ENCODE measurements around the gene GNAL. TPM values are rescaled to one million over a fixed set of nuclear protein-coding genes. Genes with fewer than 3 reads are reported as not detected.

GNAL gene
- total RNA-seq, 4 donors from 2014 or later: 13.5 to 24.6 (median 19.9) TPM

DNA sequence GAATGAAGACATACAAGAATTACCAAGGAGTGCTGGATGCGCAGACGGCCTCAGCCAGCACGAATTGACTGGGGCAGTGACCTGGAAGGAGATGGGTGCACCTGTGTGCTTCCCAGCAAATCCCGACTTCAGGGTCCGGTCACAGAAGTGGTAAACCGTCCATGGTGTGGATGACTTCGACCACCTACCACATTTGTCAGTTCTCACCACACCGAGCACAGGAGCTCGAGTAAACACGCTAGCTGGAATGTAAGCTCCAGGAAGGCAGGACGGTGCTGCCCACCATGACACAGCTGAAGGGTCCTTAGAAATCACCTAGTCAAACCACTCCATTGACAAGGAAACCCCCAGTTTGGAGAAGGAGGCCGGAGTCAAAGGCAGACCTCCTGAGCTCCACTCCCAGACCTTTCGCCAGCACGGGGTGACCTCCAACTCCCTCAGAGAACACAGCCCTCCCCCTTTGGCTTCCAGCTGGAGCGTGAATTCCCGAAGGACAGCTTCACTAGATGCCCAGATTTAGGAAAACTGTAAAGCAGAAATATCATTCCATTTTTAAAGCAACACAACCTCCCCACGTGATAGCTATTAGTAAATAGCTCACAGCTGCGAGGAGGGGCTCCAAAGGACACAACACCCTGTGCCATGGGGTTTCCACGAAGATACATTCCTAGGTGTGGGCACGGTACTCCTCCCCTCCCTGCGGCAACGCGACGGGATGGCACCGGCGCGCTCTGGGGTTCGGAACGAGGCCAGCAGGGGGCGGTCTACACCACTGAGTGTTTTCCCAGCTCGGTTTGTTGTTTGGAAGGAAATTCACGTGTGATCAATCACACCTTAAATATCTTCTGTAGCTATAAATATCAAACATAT lies 34.1 kb upstream of the GNAL start:
- Histone ChIP-seq H3K4me1 (peaks cover 0 to 7% (median 0%) of the 10 kb centered on the region in 3 donors), H3K27me3 (peaks cover 45% of the 10 kb centered on the region), H3K4me3 (no peak overlapping the region), H3K27ac (no peak overlapping the region), H3K9me3 (peaks cover 0 to 8% (median 0%) of the 10 kb centered on the region in 3 donors), H3K36me3 (no peaks in the 10 kb centered on the region)
- WGBS, 2 donors (ENCODE audit: low coverage in 1 of 2): 18 to 28% methylated on average over 17 to 20 of the region's 32 CpGs
- ATAC-seq: peak; percentile 50
- TF ChIP-seq POLR2AphosphoS5 (IDR thresholded peaks at IDR 0.05) (no peak), CTCF (IDR thresholded peaks at IDR 0.05) (peak; percentile 32 to 70 (median 46)), POLR2A (IDR thresholded peaks at IDR 0.05) (no peak)

- Histone ChIP-seq H3K4me3 (no peak overlapping the region), H3K27ac (no peak overlapping the region), H3K27me3 (peaks cover 45% of the 10 kb centered on the region), H3K36me3 (no peaks in the 10 kb centered on the region), H3K9me3 (peaks cover 0 to 2% (median 0%) of the 10 kb centered on the region in 3 donors), H3K4me1 (peaks cover 0 to 7% (median 0%) of the 10 kb centered on the region in 3 donors)
- no peak for ATAC-seq
- TF ChIP-seq POLR2AphosphoS5 (IDR thresholded peaks at IDR 0.05) (no peak), EP300 (IDR thresholded peaks at IDR 0.05) (no peak), POLR2A (IDR thresholded peaks at IDR 0.05) (no peak), CTCF (IDR thresholded peaks at IDR 0.05) (no peak)
- 15 to 23% methylated on average over 4 to 5 of the region's 5 CpGs for WGBS, 2 donors (ENCODE audit: low coverage in 1 of 2)
These were observed 33.5 kb upstream of the GNAL start for GRCh38 chr18:11655606-11655932.

- no peak for TF ChIP-seq EP300 (IDR thresholded peaks at IDR 0.05)
- no peak for TF ChIP-seq POLR2AphosphoS5 (IDR thresholded peaks at IDR 0.05)
- TF ChIP-seq CTCF (IDR thresholded peaks at IDR 0.05): no peak
- no peak for TF ChIP-seq POLR2A (IDR thresholded peaks at IDR 0.05)
- H3K4me1 ChIP-seq: peaks cover 0 to 7% (median 0%) of the 10 kb centered on the region in 3 donors
- H3K36me3 ChIP-seq: no peaks in the 10 kb centered on the region
- H3K9me3 ChIP-seq: no peaks in the 10 kb centered on the region
- ATAC-seq: no peak
- H3K27ac ChIP-seq: no peak overlapping the region
- 76 to 86% methylated on average over 7 to 9 of the region's 9 CpGs for WGBS, 2 donors (ENCODE audit: low coverage in 1 of 2)
- H3K4me3 ChIP-seq: no peak overlapping the region
- H3K27me3 ChIP-seq: peaks cover 59% of the 10 kb centered on the region
These were observed 31.9 kb upstream of the GNAL start for GRCh38 chr18:11657152-11657551.

DNA sequence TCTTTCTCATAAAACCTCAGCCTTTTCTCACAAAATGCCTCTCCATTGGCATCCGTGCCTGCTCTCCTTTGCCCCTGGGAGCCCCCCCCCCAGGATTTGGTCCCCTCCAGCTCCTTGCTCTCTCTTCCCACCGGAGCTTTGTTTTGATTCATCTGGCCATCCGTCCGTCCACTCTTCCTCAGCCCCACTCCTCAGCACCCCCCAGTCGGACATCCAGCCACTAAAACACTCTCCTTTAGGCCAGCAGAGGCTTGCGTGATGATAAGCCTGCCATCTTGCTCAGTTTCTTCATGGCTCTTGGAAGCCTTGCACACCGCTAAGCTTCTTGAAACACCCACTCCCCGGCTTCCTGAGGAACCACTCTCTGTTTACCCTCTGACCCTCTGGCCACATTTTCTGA lies 31.5 kb upstream of the GNAL start:
- H3K4me1 ChIP-seq: peaks cover 0 to 7% (median 0%) of the 10 kb centered on the region in 3 donors
- H3K9me3 ChIP-seq: no peaks in the 10 kb centered on the region
- H3K4me3 ChIP-seq: no peak overlapping the region
- 77% methylated on average over 2 to 8 of the region's 8 CpGs for WGBS, 2 donors (ENCODE audit: low coverage in 1 of 2)
- TF ChIP-seq CTCF (IDR thresholded peaks at IDR 0.05) (no peak), POLR2AphosphoS5 (IDR thresholded peaks at IDR 0.05) (no peak), POLR2A (IDR thresholded peaks at IDR 0.05) (no peak), EP300 (IDR thresholded peaks at IDR 0.05) (no peak)
- H3K27ac ChIP-seq: no peak overlapping the region
- H3K36me3 ChIP-seq: no peaks in the 10 kb centered on the region
- peaks cover 63% of the 10 kb centered on the region for H3K27me3 ChIP-seq
- ATAC-seq: no peak

- Histone ChIP-seq H3K27me3 (peaks cover 68% of the 10 kb centered on the region), H3K4me1 (peaks cover 0 to 7% (median 0%) of the 10 kb centered on the region in 3 donors), H3K4me3 (no peak overlapping the region), H3K9me3 (no peaks in the 10 kb centered on the region), H3K36me3 (no peaks in the 10 kb centered on the region), H3K27ac (no peak overlapping the region)
- ATAC-seq: no peak
- 90 to 98% methylated on average over 4 to 5 of the region's 5 CpGs for WGBS, 2 donors (ENCODE audit: low coverage in 1 of 2)
- TF ChIP-seq EP300 (IDR thresholded peaks at IDR 0.05) (no peak), POLR2AphosphoS5 (IDR thresholded peaks at IDR 0.05) (no peak), POLR2A (IDR thresholded peaks at IDR 0.05) (no peak), CTCF (IDR thresholded peaks at IDR 0.05) (no peak)
These were observed 31.0 kb upstream of the GNAL start for GRCh38 chr18:11658019-11658418.
